K562 (cell line): ENCODE data around the gene NAT10. TPM values are rescaled to one million over a fixed set of nuclear protein-coding genes. Genes with fewer than 3 reads are reported as not detected.

Source experiments
- ATAC-seq: fragments of 200-7000 bp; cut with Tn5 transposase; 3 replicates; pipeline ENCODE4 v1.9.1; 2020; ENCODE audit warnings: moderate library complexity
- BruUV-seq: library from RNA; stranded (reverse); fragments of 400-500 nt; replicated peaks from 2 replicates; lab custom pipeline; 2021; lab: Mats Ljungman, UMichigan
- CTCF ChIA-PET: fragments of 300-600 bp; formaldehyde crosslinking; extraction: SDS; loops from one replicate; lab custom pipeline; 2021; ENCODE audit warnings: low intra/inter-chr PET ratio; lab: Yijun Ruan, JAX
- POLR2A ChIA-PET: fragments of 300-600, 350-650 bp; sonication (Branson Sonifier 250); formaldehyde crosslinking; extraction: SDS; loops from one replicate; lab custom pipeline; 2021; ENCODE audit warnings: antibody characterized with exemption, inconsistent platforms; lab: Yijun Ruan, JAX
- DNase-seq, 4 experiments: peaks; one replicate each; pipeline versions ENCODE4 v3.0.0 to v3.0.0-alpha.2; 2011 to 2018; ENCODE audit warnings: low spot score in 3 of 4, mixed read lengths in 3 of 4; ENCODE audit errors: extremely low read depth in 1 of 4
- FAIRE-seq: peaks from 2 replicates; lab custom pipeline; 2011; peaks lifted over from hg19 to GRCh38; lab: Jason Lieb, UNC
- H2AFZ ChIP-seq: 2 replicates; pipeline ENCODE4 v1.6.0; 2011; ENCODE audit warnings: low read depth, low read length, control low read depth, inconsistent platforms
- H3K27ac ChIP-seq: fragments of 200-600 bp; 3 replicates; pipeline ENCODE4 v1.8.0; 2011; ENCODE audit warnings: low read depth, mild to moderate bottlenecking, control low read depth, inconsistent platforms, low read length, moderate library complexity, mixed read lengths; ENCODE audit errors: extremely low read depth
- H3K27me3 ChIP-seq, 2 experiments: fragments of 300-600 bp in 1 of 2; 2 replicates in 1 of 2; 3 replicates in 1 of 2; pipeline versions ENCODE4 v1.6.0 to v1.8.0; 2011; ENCODE audit warnings: inconsistent platforms in 2 of 2, low read length in 2 of 2, mild to moderate bottlenecking in 1 of 2, mixed read lengths in 1 of 2, moderate library complexity in 1 of 2; ENCODE audit not compliant: control insufficient read depth in 2 of 2, insufficient read depth in 2 of 2
- H3K36me3 ChIP-seq: fragments of 300-600 bp; 3 replicates; pipeline ENCODE4 v1.8.0; 2011; ENCODE audit warnings: mild to moderate bottlenecking, low read length, inconsistent platforms; ENCODE audit not compliant: control insufficient read depth, insufficient read depth
- H3K4me1 ChIP-seq, 2 experiments: fragments of 200-600 bp in 1 of 2; replicated peaks in 1 of 2; 2 replicates in 1 of 2; 3 replicates in 1 of 2; pipeline versions ENCODE4 v1.5.1 to v1.8.0; 2011; ENCODE audit warnings: inconsistent platforms in 2 of 2, low read length in 2 of 2, mild to moderate bottlenecking in 1 of 2, mixed read lengths in 1 of 2, moderate library complexity in 1 of 2; ENCODE audit not compliant: control insufficient read depth in 2 of 2, insufficient read depth in 2 of 2
- H3K4me2 ChIP-seq: 2 replicates; pipeline ENCODE4 v1.6.1; 2011; ENCODE audit warnings: low read length, control low read depth, inconsistent platforms, mixed read lengths; ENCODE audit not compliant: insufficient read depth
- H3K4me3 ChIP-seq: fragments of 200-600 bp; sonication (generic), shearing (Covaris generic); 2 replicates; pipeline ENCODE4 v1.5.1; 2016; ENCODE audit warnings: control low read depth, inconsistent platforms
- H3K79me2 ChIP-seq: fragments of 200-600 bp; 3 replicates; pipeline ENCODE4 v1.8.0; 2011; ENCODE audit warnings: low read length, inconsistent platforms; ENCODE audit not compliant: control insufficient read depth, insufficient read depth
- H3K9ac ChIP-seq, 2 experiments: 2 replicates each; pipeline versions ENCODE4 v1.6.0 to v1.6.1; 2011; ENCODE audit warnings: low read depth in 2 of 2, low read length in 2 of 2, control low read depth in 1 of 2, inconsistent platforms in 1 of 2, mild to moderate bottlenecking in 1 of 2, mixed read lengths in 1 of 2; ENCODE audit not compliant: insufficient read depth in 1 of 2
- H3K9me1 ChIP-seq: one replicate; pipeline ENCODE4 v1.6.0; 2011; ENCODE audit warnings: inconsistent platforms, mild to moderate bottlenecking, low read length, moderate library complexity; ENCODE audit not compliant: control insufficient read depth, insufficient read depth
- H3K9me3 ChIP-seq: replicated peaks from 2 replicates; pipeline ENCODE4 v1.5.1; 2011; ENCODE audit warnings: low read depth, low read length, inconsistent platforms; ENCODE audit not compliant: control insufficient read depth, insufficient read depth
- H4K20me1 ChIP-seq: replicated peaks from 2 replicates; pipeline ENCODE4 v1.6.1; 2011; ENCODE audit warnings: low read length, inconsistent platforms, mixed read lengths; ENCODE audit not compliant: control insufficient read depth, insufficient read depth
- C11orf30 ChIP-seq: fragments of 450-650 bp; IDR thresholded peaks from 2 replicates; pipeline ENCODE4 v1.6.1; 2016; ENCODE audit warnings: low read depth, mild to moderate bottlenecking
- E2F3 ChIP-seq: fragments of 250-450 bp; sonication (Bioruptor Pico); IDR thresholded peaks from 2 replicates; pipeline ENCODE4 v1.4.0; 2020; ENCODE audit warnings: mild to moderate bottlenecking
- ESRRB ChIP-seq: fragments of 250-450 bp; sonication (Bioruptor Pico); IDR thresholded peaks from 2 replicates; pipeline ENCODE4 v1.5.0; 2020; ENCODE audit warnings: mild to moderate bottlenecking, moderate library complexity, borderline replicate concordance
- HDAC8 ChIP-seq: fragments of 450-650 bp; IDR thresholded peaks from 2 replicates; pipeline ENCODE4 v1.6.1; 2016; ENCODE audit warnings: mild to moderate bottlenecking, missing genetic modification characterization, moderate library complexity, missing compliant biosample characterization
- KHSRP ChIP-seq: fragments of 450-650 bp; IDR thresholded peaks from 2 replicates; pipeline ENCODE4 v1.6.1; 2017
- KLF10 ChIP-seq: fragments of 250-450 bp; sonication (Bioruptor Pico); IDR thresholded peaks from 2 replicates; pipeline ENCODE4 v1.6.1; 2021; ENCODE audit warnings: matching md5 sums
- PPARD ChIP-seq: fragments of 250-450 bp; sonication (Bioruptor Pico); IDR thresholded peaks from 2 replicates; pipeline ENCODE4 v1.8.0; 2022; ENCODE audit warnings: inconsistent platforms, mild to moderate bottlenecking, moderate library complexity
- RFX5 ChIP-seq: IDR thresholded peaks from 2 replicates; pipeline ENCODE4 v1.6.1; 2011; ENCODE audit warnings: low read depth, mild to moderate bottlenecking, improper control_type of control experiment, low read length
- SIN3A ChIP-seq, 2 experiments: fragments of 150-350 bp in 1 of 2; IDR thresholded peaks; 2 replicates each; pipeline ENCODE4 v1.6.1; 2011 to 2016; ENCODE audit warnings: borderline replicate concordance in 2 of 2, low read depth in 2 of 2, low read length in 2 of 2, mild to moderate bottlenecking in 2 of 2, moderate library complexity in 2 of 2; ENCODE audit not compliant: control insufficient read depth in 1 of 2
- SOX6 ChIP-seq: fragments of 450-650 bp; IDR thresholded peaks from 2 replicates; pipeline ENCODE4 v1.6.1; 2014; ENCODE audit warnings: mild to moderate bottlenecking
- ZNF445 ChIP-seq: fragments of 250-450 bp; sonication (Bioruptor Pico); IDR thresholded peaks from 2 replicates; pipeline ENCODE4 v1.4.0; 2020; ENCODE audit warnings: low read depth, mild to moderate bottlenecking, moderate library complexity
- WGBS: fragments of 100-300 bp; shearing (Covaris generic); methylation state at CpG from one replicate; pipeline ENCODE4 v1.1.6; 2016; ENCODE audit warnings: low coverage, mixed read lengths; ENCODE audit not compliant: insufficient coverage; ENCODE audit errors: missing lambda C conversion rate; 5-methylcytosine and 5-hydroxymethylcytosine counted together
- in situ Hi-C: fragments of 300-500 bp; cut with MboI; formaldehyde crosslinking; loops from 4 replicates; pipeline ENCODE4 v1.15.0; 2018; ENCODE audit warnings: inconsistent platforms, mixed read lengths
- intact Hi-C: fragments of 100-400 bp; cut with micrococcal nuclease; formaldehyde crosslinking; loops from 2 replicates; pipeline ENCODE4 v1.14.2; 2022
- polyA plus RNA-seq, 8 experiments: library from polyadenylated mRNA; depleted of rRNA in 4 of 8; stranded (reverse) in 5 of 8; unstranded in 3 of 8; fragments of >200 nt; fragmentation: Nextera tagmentation in 2 of 8; fragmentation: Illumina TruSeq in 1 of 8; extraction: Ambion mirVana in 2 of 8; extraction: Trizol in 1 of 8; gene quantifications; 2 replicates each; pipeline versions ENCODE4 v1.2.1 to v1.2.3, GENCODE V29; 2011 to 2014; ENCODE audit warnings: inconsistent platforms in 1 of 8, missing spikeins in 1 of 8
- total RNA-seq, 7 experiments: library from RNA; depleted of rRNA in 6 of 7; stranded (reverse); fragments of >200 nt in 6 of 7; fragmentation: Illumina TruSeq in 2 of 7; extraction: Trizol in 2 of 7; gene quantifications; 2 replicates each; pipeline versions ENCODE4 v1.2.1 to v1.2.3, GENCODE V29; 2011 to 2021; ENCODE audit warnings: low replicate concordance in 1 of 7
- TF ChIP-seq, protein P1 (sequence below): fragments of 450-650 bp; IDR thresholded peaks from 2 replicates; pipeline ENCODE4 v1.6.1; 2016; ENCODE audit warnings: missing biosample characterization, missing genetic modification characterization
- TF ChIP-seq, protein P2 (sequence below): fragments of 450-650 bp; IDR thresholded peaks from 2 replicates; pipeline ENCODE4 v1.6.1; 2016; ENCODE audit warnings: borderline replicate concordance

NAT10 gene
- total and polyA plus RNA-seq, 9 of the 15 experiments (the other 6 are each of a cell fraction or from before 2014, with no cell fraction given): 55.4 to 125 (median 86.3) TPM

DNA sequence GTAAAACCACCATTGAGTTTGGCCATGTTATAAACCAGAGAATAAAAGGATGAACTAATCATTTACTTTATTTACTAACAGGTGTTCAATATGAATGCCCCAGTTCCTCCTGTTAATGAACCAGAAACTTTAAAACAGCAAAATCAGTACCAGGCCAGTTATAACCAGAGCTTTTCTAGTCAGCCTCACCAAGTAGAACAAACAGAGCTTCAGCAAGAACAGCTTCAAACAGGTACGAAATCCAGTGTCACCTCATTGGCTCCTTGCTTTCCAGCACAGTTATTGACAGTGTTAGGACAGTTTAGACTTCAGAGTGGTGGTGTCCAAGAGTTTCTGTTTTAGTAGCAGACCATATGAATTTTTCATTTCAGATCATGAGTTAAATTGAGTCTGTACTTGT lies 13.6 kb upstream of the NAT10 start:
- Histone ChIP-seq H2AFZ (no peak overlapping the region), H4K20me1 (no peaks in the 10 kb centered on the region), H3K36me3 (peaks cover 97% of the 10 kb centered on the region), H3K4me2 (no peak overlapping the region), H3K79me2 (peaks cover 14% of the 10 kb centered on the region; the same call in 2 of the 3 replicates), H3K4me1 (no peaks in the 10 kb centered on the region), H3K27me3 (no peaks in the 10 kb centered on the region), H3K9ac (no peak overlapping the region), H3K27ac (no peak overlapping the region), H3K9me3 (no peaks in the 10 kb centered on the region), H3K4me3 (no peak overlapping the region), H3K9me1 (no peaks in the 10 kb centered on the region)
- 88% methylated on average over 1 of the region's 1 CpG for WGBS
- no TSS peak for BruUV-seq
- ATAC-seq: no peak
- no peak for FAIRE-seq
- intact Hi-C loops (no loop called here), in situ Hi-C loops (no loop called here)
- no peak for DNase-seq
- ChIA-PET CTCF (no interaction called here), POLR2A (interaction anchor here (0.7 kb wide), 1 partner anchor 14 kb away, joined by 7 read pairs; the partner anchor contains the start of gene NAT10)
- TF ChIP-seq, protein P1, sequence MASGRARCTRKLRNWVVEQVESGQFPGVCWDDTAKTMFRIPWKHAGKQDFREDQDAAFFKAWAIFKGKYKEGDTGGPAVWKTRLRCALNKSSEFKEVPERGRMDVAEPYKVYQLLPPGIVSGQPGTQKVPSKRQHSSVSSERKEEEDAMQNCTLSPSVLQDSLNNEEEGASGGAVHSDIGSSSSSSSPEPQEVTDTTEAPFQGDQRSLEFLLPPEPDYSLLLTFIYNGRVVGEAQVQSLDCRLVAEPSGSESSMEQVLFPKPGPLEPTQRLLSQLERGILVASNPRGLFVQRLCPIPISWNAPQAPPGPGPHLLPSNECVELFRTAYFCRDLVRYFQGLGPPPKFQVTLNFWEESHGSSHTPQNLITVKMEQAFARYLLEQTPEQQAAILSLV: no peak
- no peak for TF ChIP-seq KHSRP
- no peak for TF ChIP-seq E2F3 (CRISPR knock-in tag)
- no peak for TF ChIP-seq HDAC8
- no peak for TF ChIP-seq ZNF445 (CRISPR knock-in tag)
- TF ChIP-seq RFX5: no peak
- no peak for TF ChIP-seq KLF10
- no peak for TF ChIP-seq ESRRB (CRISPR knock-in tag)
- TF ChIP-seq, protein P2, sequence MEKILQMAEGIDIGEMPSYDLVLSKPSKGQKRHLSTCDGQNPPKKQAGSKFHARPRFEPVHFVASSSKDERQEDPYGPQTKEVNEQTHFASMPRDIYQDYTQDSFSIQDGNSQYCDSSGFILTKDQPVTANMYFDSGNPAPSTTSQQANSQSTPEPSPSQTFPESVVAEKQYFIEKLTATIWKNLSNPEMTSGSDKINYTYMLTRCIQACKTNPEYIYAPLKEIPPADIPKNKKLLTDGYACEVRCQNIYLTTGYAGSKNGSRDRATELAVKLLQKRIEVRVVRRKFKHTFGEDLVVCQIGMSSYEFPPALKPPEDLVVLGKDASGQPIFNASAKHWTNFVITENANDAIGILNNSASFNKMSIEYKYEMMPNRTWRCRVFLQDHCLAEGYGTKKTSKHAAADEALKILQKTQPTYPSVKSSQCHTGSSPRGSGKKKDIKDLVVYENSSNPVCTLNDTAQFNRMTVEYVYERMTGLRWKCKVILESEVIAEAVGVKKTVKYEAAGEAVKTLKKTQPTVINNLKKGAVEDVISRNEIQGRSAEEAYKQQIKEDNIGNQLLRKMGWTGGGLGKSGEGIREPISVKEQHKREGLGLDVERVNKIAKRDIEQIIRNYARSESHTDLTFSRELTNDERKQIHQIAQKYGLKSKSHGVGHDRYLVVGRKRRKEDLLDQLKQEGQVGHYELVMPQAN: no peak
- TF ChIP-seq SOX6: no peak
- TF ChIP-seq PPARD (CRISPR knock-in tag): no peak
- no peak for TF ChIP-seq C11orf30
- no peak for TF ChIP-seq SIN3A (IDR thresholded peaks at IDR 0.05; ENCODE audit: borderline replicate concordance in 2 of 2, control insufficient read depth in 1 of 2, low read depth in 2 of 2, low read length in 2 of 2)
